ENCODE measurements around the gene CPE. TPM values are rescaled to one million over a fixed set of nuclear protein-coding genes. Genes with fewer than 3 reads are reported as not detected.
"Not testable (repeated sequence)": the region's sequence is repeated elsewhere in the genome, so short reads cannot be mapped to it uniquely, and the experiment has no call there.

Gene CPE
- total RNA-seq, 4 donors from 2014 or later: 82.8 to 136 (median 113) TPM

DNA sequence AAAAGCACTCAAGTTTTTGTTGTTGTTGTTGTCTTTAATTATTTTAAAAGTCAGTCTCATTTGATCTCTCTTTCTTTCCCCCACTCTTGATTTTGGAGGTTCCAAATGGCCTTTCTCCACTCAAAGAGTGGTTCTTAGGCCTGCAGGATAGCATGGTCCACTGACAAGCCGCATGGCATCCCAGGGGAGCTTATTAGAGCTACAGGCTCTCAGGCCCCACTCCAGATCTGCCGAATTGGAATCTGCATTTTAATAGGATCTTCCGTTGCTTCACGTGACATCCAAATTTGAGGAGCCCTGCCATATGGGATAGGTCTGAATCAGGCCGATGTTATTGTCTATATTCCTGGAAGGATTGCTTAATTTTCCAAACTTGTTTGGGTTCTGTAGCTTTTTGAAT, 72.1 kb downstream of the CPE start:
- no peaks in the 10 kb centered on the region for H3K27me3 ChIP-seq
- TF ChIP-seq, protein P1, sequence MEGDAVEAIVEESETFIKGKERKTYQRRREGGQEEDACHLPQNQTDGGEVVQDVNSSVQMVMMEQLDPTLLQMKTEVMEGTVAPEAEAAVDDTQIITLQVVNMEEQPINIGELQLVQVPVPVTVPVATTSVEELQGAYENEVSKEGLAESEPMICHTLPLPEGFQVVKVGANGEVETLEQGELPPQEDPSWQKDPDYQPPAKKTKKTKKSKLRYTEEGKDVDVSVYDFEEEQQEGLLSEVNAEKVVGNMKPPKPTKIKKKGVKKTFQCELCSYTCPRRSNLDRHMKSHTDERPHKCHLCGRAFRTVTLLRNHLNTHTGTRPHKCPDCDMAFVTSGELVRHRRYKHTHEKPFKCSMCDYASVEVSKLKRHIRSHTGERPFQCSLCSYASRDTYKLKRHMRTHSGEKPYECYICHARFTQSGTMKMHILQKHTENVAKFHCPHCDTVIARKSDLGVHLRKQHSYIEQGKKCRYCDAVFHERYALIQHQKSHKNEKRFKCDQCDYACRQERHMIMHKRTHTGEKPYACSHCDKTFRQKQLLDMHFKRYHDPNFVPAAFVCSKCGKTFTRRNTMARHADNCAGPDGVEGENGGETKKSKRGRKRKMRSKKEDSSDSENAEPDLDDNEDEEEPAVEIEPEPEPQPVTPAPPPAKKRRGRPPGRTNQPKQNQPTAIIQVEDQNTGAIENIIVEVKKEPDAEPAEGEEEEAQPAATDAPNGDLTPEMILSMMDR (IDR thresholded peaks at IDR 0.05): no peak
- TF ChIP-seq EP300 (IDR thresholded peaks at IDR 0.05): no peak
- no peak for TF ChIP-seq POLR2A (IDR thresholded peaks at IDR 0.05)
- H3K27ac ChIP-seq: no peak overlapping the region
- no peak for DNase-seq (ENCODE audit: low spot score in 2 of 2)
- H3K4me1 ChIP-seq: no peaks in the 10 kb centered on the region
- H3K36me3 ChIP-seq: no peaks in the 10 kb centered on the region
- H3K4me3 ChIP-seq: no peak overlapping the region
- WGBS, 2 donors: 84% methylated on average over 5 of the region's 5 CpGs
- no peaks in the 10 kb centered on the region for H3K9me3 ChIP-seq

DNA sequence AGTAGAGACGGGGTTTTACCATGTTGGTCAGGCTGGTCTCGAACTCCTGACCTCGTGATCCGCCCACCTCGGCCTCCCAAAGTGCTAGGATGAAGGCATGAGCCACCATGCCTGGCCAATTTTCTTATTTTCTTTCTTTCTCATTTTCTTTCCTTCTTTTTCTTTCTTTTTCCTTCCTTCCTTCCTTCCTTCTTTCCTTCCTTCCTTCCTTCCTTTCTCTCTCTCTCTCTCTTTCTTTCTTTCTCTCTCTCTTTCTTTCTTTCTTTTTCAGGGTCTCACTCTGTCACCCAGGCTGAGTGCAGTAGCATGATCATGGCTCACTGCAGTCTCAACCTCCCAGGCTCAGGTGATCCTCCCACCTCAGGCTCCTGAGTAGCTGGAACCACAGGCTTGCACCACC, 74.3 kb downstream of the CPE start:
- DNase-seq (ENCODE audit: low spot score in 2 of 2); H3K4me1 ChIP-seq; H3K9me3 ChIP-seq; H3K27ac ChIP-seq; H3K36me3 ChIP-seq; H3K4me3 ChIP-seq; H3K27me3 ChIP-seq: not testable (repeated sequence)
- WGBS, 2 donors: 93 to 98% methylated on average over 5 of the region's 5 CpGs

DNA sequence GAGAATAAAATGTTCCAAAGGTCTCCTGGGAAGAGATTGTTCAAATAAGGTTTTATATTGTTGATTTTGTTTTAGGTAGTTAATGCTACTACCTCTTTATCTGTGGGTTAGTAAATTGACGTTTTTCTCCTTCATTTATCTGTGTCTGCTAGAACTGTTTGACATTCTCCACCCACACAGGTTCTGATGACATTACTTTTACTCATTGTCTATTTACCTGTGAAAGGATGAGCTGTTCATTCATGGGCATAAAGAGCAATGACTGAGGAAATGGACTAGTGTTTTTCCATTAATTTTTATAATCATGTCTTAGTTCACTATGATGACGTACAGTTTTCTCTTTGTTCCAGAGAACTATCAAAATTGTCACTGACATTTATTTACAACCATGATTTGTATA, 75.6 kb downstream of the CPE start:
- 58 to 62% methylated on average over 2 of the region's 2 CpGs for WGBS, 2 donors
- Histone ChIP-seq H3K4me1 (peaks cover 0 to 18% (median 0%) of the 10 kb centered on the region in 4 donors), H3K27ac (no peak overlapping the region), H3K4me3 (no peak overlapping the region), H3K9me3 (no peaks in the 10 kb centered on the region), H3K27me3 (no peaks in the 10 kb centered on the region), H3K36me3 (no peaks in the 10 kb centered on the region)
- no peak for TF ChIP-seq EP300 (IDR thresholded peaks at IDR 0.05)
- no peak for TF ChIP-seq POLR2A (IDR thresholded peaks at IDR 0.05)
- TF ChIP-seq, protein P1 (IDR thresholded peaks at IDR 0.05): no peak
- no peak for DNase-seq (ENCODE audit: low spot score in 2 of 2)

DNA sequence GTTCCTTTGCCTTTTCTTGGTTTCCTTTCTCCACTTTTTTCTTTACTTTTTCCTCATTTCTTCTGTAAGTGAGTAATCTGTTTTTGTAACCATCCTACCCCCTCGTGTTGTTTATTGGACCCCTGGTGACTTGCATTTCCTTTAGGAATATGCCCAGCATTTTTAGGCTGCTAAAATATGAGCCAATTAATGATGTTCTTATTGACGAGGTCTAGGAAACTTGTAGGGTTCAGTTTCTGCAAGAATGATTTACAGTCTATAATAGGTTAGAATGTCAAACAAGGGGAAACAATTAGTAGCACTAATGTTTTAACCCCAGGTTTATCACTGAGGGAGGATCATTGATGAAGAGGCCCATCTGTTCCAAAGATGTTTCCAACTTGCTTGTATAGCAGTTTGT, 79.0 kb downstream of the CPE start:
- no peak for DNase-seq (ENCODE audit: low spot score in 2 of 2)
- no peaks in the 10 kb centered on the region for H3K36me3 ChIP-seq
- peaks cover 0 to 18% (median 2%) of the 10 kb centered on the region in 4 donors for H3K4me1 ChIP-seq
- TF ChIP-seq EP300 (IDR thresholded peaks at IDR 0.05) (no peak), POLR2A (IDR thresholded peaks at IDR 0.05) (no peak)
- TF ChIP-seq, protein P1 (IDR thresholded peaks at IDR 0.05): no peak
- WGBS, 2 donors: 21 to 33% methylated on average over 2 of the region's 2 CpGs
- H3K27me3 ChIP-seq: no peaks in the 10 kb centered on the region
- no peak overlapping the region for H3K4me3 ChIP-seq
- no peaks in the 10 kb centered on the region for H3K9me3 ChIP-seq
- H3K27ac ChIP-seq: no peak overlapping the region

DNA sequence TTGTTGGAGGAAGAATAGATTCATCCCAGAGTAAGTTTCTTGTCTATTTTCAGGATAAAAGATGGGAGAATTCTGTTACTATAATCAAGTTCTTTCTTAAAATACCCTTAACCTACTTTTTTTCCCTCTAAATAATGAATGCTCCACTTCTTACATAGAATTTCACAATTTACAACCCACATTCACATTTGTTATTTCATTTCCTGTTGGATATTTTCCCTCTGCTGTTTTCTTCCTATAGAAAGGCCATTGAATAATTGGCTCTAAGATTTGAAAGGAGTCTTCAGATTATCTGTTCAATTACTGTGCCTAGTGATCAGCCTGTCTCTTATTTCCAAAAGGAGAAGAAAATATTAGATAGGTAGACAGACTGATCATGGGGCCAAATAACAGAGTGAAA, 79.7 kb downstream of the CPE start:
- DNase-seq (ENCODE audit: low spot score in 2 of 2): no peak
- Histone ChIP-seq H3K4me1 (peaks cover 0 to 18% (median 2%) of the 10 kb centered on the region in 4 donors), H3K36me3 (no peaks in the 10 kb centered on the region), H3K27ac (no peak overlapping the region), H3K9me3 (no peaks in the 10 kb centered on the region), H3K4me3 (no peak overlapping the region), H3K27me3 (no peaks in the 10 kb centered on the region)
- TF ChIP-seq, protein P1 (IDR thresholded peaks at IDR 0.05): no peak
- TF ChIP-seq EP300 (IDR thresholded peaks at IDR 0.05): no peak
- no peak for TF ChIP-seq POLR2A (IDR thresholded peaks at IDR 0.05)

All from tibial nerve (tissue), 4 donors.